ENCODE data around the gene TMEM87B. TPM values are rescaled to one million over a fixed set of nuclear protein-coding genes. Genes with fewer than 3 reads are reported as not detected.

Gene TMEM87B, protein sequence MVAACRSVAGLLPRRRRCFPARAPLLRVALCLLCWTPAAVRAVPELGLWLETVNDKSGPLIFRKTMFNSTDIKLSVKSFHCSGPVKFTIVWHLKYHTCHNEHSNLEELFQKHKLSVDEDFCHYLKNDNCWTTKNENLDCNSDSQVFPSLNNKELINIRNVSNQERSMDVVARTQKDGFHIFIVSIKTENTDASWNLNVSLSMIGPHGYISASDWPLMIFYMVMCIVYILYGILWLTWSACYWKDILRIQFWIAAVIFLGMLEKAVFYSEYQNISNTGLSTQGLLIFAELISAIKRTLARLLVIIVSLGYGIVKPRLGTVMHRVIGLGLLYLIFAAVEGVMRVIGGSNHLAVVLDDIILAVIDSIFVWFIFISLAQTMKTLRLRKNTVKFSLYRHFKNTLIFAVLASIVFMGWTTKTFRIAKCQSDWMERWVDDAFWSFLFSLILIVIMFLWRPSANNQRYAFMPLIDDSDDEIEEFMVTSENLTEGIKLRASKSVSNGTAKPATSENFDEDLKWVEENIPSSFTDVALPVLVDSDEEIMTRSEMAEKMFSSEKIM
- 10 to 100 TPM; 21.8 to 26.4 TPM for total RNA-seq
- polyA plus RNA-seq: 10 to 100 TPM; 11.2 to 14.4 TPM
- long read RNA-seq, donor 1: 0 reads
- long read RNA-seq, donor 2, partial matches to known transcripts: 16 of 16 reads
- long read RNA-seq, donor 2, other reads (novel, unspliced or antisense): 0 of 16 reads
- long read RNA-seq, donor 3, full-length matches to known transcripts: 1 of 1 reads
- long read RNA-seq, donor 3, partial matches to known transcripts: 0 of 1 reads
- long read RNA-seq, donor 3, other reads (novel, unspliced or antisense): 0 of 1 reads
- long read RNA-seq, donor 4: 0 reads
- long read RNA-seq, donor 5, partial matches to known transcripts: 0 of 4 reads
- long read RNA-seq, donor 5, other reads (novel, unspliced or antisense): 0 of 4 reads

DNA sequence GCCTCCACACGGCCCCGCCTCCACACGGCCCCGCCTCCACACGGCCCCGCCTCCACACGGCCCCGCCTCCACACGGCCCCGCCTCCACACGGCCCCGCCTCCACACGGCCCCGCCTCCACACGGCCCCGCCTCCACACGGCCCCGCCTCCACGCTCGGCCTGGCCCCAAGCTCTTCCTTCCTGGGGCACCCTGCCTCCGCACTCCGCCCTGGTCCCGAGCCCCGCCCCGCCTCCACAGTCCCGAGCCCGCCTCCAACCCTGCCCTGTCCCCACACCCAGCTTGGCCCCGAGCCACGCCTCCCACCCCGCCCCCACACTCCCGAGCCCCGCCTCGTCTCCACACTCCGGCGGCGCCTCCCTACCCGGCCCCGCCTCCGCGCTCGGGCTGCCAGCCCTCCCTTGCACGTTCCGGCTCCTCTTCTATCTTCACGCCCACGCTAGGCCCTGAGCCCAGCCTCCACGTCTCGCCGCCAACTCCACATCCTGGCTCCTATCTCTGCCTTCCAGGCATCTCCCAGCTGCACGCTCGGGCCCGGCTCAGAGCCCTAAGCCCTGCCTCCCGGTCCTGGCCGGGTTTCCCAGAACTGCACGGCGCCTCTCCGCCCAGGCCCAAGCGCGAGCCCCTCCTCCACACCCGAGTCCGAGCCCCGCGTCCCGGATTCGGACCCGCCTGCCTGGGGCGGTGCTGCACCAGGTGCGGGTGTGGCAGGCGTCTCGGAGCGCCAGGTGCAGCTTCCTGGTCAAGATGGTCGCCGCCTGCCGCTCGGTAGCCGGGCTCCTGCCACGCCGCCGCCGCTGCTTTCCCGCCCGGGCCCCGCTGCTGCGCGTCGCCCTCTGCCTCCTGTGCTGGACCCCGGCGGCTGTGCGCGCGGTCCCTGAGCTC lies at the start of gene TMEM87B:
TMEM87B (plus strand) TSS at position 423 of the 883 bp plus-strand sequence; CDS start at position 746, 323 bp downstream.
- H3K27ac ChIP-seq (ENCODE audit: low read depth in 1 of 2, low read length in 1 of 2): peak within 1 kb of the TSS; percentile 98 to 100
- H3K36me3 ChIP-seq (ENCODE audit: control insufficient read depth in 4 of 4, insufficient read depth in 4 of 4, low read length in 4 of 4): peaks cover 0 to 13% (median 0%) of the 10 kb centered on the region in 4 donors
- TF ChIP-seq, protein P1, sequence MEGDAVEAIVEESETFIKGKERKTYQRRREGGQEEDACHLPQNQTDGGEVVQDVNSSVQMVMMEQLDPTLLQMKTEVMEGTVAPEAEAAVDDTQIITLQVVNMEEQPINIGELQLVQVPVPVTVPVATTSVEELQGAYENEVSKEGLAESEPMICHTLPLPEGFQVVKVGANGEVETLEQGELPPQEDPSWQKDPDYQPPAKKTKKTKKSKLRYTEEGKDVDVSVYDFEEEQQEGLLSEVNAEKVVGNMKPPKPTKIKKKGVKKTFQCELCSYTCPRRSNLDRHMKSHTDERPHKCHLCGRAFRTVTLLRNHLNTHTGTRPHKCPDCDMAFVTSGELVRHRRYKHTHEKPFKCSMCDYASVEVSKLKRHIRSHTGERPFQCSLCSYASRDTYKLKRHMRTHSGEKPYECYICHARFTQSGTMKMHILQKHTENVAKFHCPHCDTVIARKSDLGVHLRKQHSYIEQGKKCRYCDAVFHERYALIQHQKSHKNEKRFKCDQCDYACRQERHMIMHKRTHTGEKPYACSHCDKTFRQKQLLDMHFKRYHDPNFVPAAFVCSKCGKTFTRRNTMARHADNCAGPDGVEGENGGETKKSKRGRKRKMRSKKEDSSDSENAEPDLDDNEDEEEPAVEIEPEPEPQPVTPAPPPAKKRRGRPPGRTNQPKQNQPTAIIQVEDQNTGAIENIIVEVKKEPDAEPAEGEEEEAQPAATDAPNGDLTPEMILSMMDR (IDR thresholded peaks at IDR 0.05; ENCODE audit: control extremely low read depth, extremely low read depth): no peak
- peaks cover 0 to 2% (median 0%) of the 10 kb centered on the region in 4 donors for H3K9me3 ChIP-seq (ENCODE audit: control insufficient read depth in 4 of 4, insufficient read depth in 3 of 4, low read length in 3 of 4)
- DNase-seq (peak; percentile 99 to 100 (median 99)), ATAC-seq (ENCODE audit: insufficient read depth, low FRiP score) (peak; percentile 83)
- peak within 1 kb of the TSS; percentile 25 to 82 for H3K9ac ChIP-seq (ENCODE audit: insufficient read depth in 1 of 2, low read length in 2 of 2)
- H3K4me1 ChIP-seq (ENCODE audit: control insufficient read depth in 5 of 5, insufficient read depth in 5 of 5, low read length in 5 of 5): peaks cover 4 to 20% (median 17%) of the 10 kb centered on the region in 5 donors
- 0 to 1% methylated on average over 68 to 82 of the region's 90 CpGs for WGBS, 2 donors
- H3K27me3 ChIP-seq (ENCODE audit: control insufficient read depth in 3 of 3, insufficient read depth in 3 of 3, low read length in 2 of 3): no peaks in the 10 kb centered on the region
- peak within 1 kb of the TSS; percentile 87 for H3K4me3 ChIP-seq

DNA sequence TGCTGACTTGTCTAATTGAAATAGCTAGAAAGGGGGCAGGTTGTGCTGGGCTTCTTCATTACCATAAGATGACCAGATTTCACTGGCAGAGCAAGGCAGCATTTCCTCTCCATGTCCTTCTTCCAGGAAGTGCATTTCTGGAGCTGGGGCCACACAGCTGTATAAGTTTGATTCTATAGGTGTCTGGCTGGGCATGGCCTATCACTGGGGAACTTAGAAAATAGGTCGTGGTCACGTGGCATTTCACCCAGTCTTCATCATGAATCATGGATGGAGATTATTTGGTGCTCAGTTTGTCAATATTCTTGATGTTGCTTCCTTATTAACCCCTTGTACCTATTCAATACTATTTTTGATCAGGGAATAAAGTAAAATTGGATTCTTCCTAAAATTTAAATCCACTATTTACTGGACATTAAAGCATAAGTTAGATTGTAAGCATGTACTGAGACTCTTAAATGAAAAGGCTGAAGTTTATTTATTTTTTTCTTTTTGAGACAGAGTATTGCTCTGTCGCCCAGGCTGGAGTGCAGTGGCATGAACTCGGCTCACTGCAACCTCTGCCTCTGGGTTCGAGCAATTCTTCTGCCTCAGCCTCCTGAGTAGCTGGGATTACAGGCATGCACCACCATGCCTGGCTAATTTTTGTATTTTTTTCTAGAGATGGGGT lies 49.5 kb upstream of the TMEM87B start:
- TF ChIP-seq, protein P1 (IDR thresholded peaks at IDR 0.05; ENCODE audit: control extremely low read depth, extremely low read depth): no peak
- no peaks in the 10 kb centered on the region for H3K27me3 ChIP-seq (ENCODE audit: control insufficient read depth in 3 of 3, insufficient read depth in 3 of 3, low read length in 2 of 3)
- 80 to 82% methylated on average over 5 of the region's 5 CpGs for WGBS, 2 donors
- DNase-seq (no peak), ATAC-seq (ENCODE audit: insufficient read depth, low FRiP score) (no peak)
- H3K36me3 ChIP-seq (ENCODE audit: control insufficient read depth in 4 of 4, insufficient read depth in 4 of 4, low read length in 4 of 4): peaks cover 0 to 20% (median 2%) of the 10 kb centered on the region in 4 donors
- no peak overlapping the region for H3K9ac ChIP-seq (ENCODE audit: insufficient read depth in 1 of 2, low read length in 2 of 2)
- no peaks in the 10 kb centered on the region for H3K9me3 ChIP-seq (ENCODE audit: control insufficient read depth in 4 of 4, insufficient read depth in 3 of 4, low read length in 3 of 4)
- peaks cover 0 to 9% (median 0%) of the 10 kb centered on the region in 5 donors for H3K4me1 ChIP-seq (ENCODE audit: control insufficient read depth in 5 of 5, insufficient read depth in 5 of 5, low read length in 5 of 5)
- H3K27ac ChIP-seq (ENCODE audit: low read depth in 1 of 2, low read length in 1 of 2): no peak overlapping the region
- no peak overlapping the region for H3K4me3 ChIP-seq

DNA sequence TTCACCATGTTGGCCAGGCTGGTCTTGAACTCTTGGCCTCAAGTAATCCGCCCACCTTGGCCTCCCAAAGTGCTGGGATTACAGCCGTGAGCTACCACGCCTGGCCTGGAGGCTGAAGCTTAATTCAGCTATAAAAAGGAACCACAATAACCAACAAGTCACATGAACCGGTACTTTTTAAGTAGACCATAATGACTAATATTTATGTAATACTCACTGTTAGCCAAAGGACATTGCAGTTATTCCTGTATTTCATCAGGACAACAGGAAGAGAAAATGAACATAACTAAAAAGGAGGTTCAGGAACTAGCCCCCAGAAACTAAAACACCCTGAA lies 49.0 kb upstream of the TMEM87B start:
- Histone ChIP-seq H3K36me3 (ENCODE audit: control insufficient read depth in 4 of 4, insufficient read depth in 4 of 4, low read length in 4 of 4) (peaks cover 0 to 21% (median 4%) of the 10 kb centered on the region in 4 donors), H3K4me3 (no peak overlapping the region), H3K27me3 (ENCODE audit: control insufficient read depth in 3 of 3, insufficient read depth in 3 of 3, low read length in 2 of 3) (no peaks in the 10 kb centered on the region), H3K9ac (ENCODE audit: insufficient read depth in 1 of 2, low read length in 2 of 2) (no peak overlapping the region), H3K4me1 (ENCODE audit: control insufficient read depth in 5 of 5, insufficient read depth in 5 of 5, low read length in 5 of 5) (peaks cover 0 to 7% (median 0%) of the 10 kb centered on the region in 5 donors), H3K9me3 (ENCODE audit: control insufficient read depth in 4 of 4, insufficient read depth in 3 of 4, low read length in 3 of 4) (no peaks in the 10 kb centered on the region), H3K27ac (ENCODE audit: low read depth in 1 of 2, low read length in 1 of 2) (peak overlapping the region in 1 of 2 donors; percentile 37)
- DNase-seq: no peak
- TF ChIP-seq, protein P1 (IDR thresholded peaks at IDR 0.05; ENCODE audit: control extremely low read depth, extremely low read depth): no peak
- 34 to 60% methylated on average over 4 of the region's 4 CpGs for WGBS, 2 donors
- ATAC-seq (ENCODE audit: insufficient read depth, low FRiP score): no peak
